A673 (cell line): Measurements from ENCODE around the gene MEX3B. TPM values are rescaled to one million over a fixed set of nuclear protein-coding genes. Genes with fewer than 3 reads are reported as not detected.

Source experiments
- BruUV-seq: library from RNA; stranded (reverse); fragments of 400-500 nt; replicated peaks from 2 replicates; lab custom pipeline; 2021; lab: Mats Ljungman, UMichigan
- CTCF ChIA-PET: fragments of 300-600 bp; sonication (Branson Sonifier 250); formaldehyde crosslinking; loops from one replicate; lab custom pipeline; 2022; ENCODE audit warnings: antibody characterized with exemption; lab: Charles Lee
- POLR2A ChIA-PET: fragments of 300-600 bp; sonication (Branson Sonifier 250); formaldehyde crosslinking; loops from one replicate; lab custom pipeline; 2022; ENCODE audit warnings: antibody characterized with exemption; ENCODE audit not compliant: low non-redundant PET; lab: Charles Lee
- DNase-seq: peaks from one replicate; pipeline ENCODE4 v3.0.0-alpha.2; 2015; ENCODE audit warnings: low spot score
- H3K27ac ChIP-seq: fragments of 200-600 bp; sonication (generic); 2 replicates; pipeline ENCODE4 v1.5.1; 2016; ENCODE audit warnings: mixed run types, low read depth, mild to moderate bottlenecking, mixed read lengths, antibody characterized with exemption, low read length; ENCODE audit not compliant: poor library complexity, severe bottlenecking
- H3K27me3 ChIP-seq: fragments of 200-600 bp; sonication (generic); replicated peaks from 2 replicates; pipeline ENCODE4 v1.6.1; 2017; ENCODE audit warnings: mixed run types, low read depth, mild to moderate bottlenecking, mixed read lengths, antibody characterized with exemption, low read length; ENCODE audit not compliant: insufficient read depth, poor library complexity
- H3K36me3 ChIP-seq: fragments of 200-600 bp; sonication (generic); 2 replicates; pipeline ENCODE4 v1.6.1; 2016; ENCODE audit warnings: mixed run types, mild to moderate bottlenecking, mixed read lengths, antibody characterized with exemption, low read length; ENCODE audit not compliant: insufficient read depth, poor library complexity, severe bottlenecking
- H3K4me1 ChIP-seq: fragments of 200-600 bp; sonication (generic); 2 replicates; pipeline ENCODE4 v1.6.1; 2017; ENCODE audit warnings: mixed run types, mild to moderate bottlenecking, mixed read lengths, antibody characterized with exemption, low read length; ENCODE audit not compliant: insufficient read depth, poor library complexity, severe bottlenecking
- H3K4me3 ChIP-seq: fragments of 200-600 bp; sonication (generic); 2 replicates; pipeline ENCODE4 v1.5.1; 2016; ENCODE audit warnings: low read depth, mixed run types, mild to moderate bottlenecking, mixed read lengths, low read length; ENCODE audit not compliant: poor library complexity, severe bottlenecking
- H3K9me3 ChIP-seq: fragments of 200-600 bp; sonication (generic); 2 replicates; pipeline ENCODE4 v1.6.1; 2016; ENCODE audit warnings: mixed run types, low read depth, mild to moderate bottlenecking, mixed read lengths, antibody characterized with exemption, low read length; ENCODE audit not compliant: poor library complexity, severe bottlenecking
- EZH2 ChIP-seq: fragments of 200-600 bp; sonication (generic); IDR thresholded peaks from 2 replicates; pipeline ENCODE4 v1.6.1; 2017; ENCODE audit warnings: borderline replicate concordance, low read depth, mild to moderate bottlenecking, mixed read lengths, antibody characterized with exemption, low read length; ENCODE audit not compliant: poor library complexity, severe bottlenecking
- intact Hi-C: fragments of 100-400 bp; cut with micrococcal nuclease; formaldehyde crosslinking; loops from one replicate; pipeline ENCODE4 v1.10.0; 2022; ENCODE audit not compliant: unreplicated experiment
- total RNA-seq: library from RNA; stranded (reverse); gene quantifications from 2 replicates; pipeline ENCODE4 v1.2.3, GENCODE V29; 2021
- TF ChIP-seq, protein P1 (sequence below): fragments of 300-800, 200-600 bp; sonication (generic); conservative IDR thresholded peaks from 2 replicates; pipeline ENCODE4 v1.5.1; 2017; ENCODE audit warnings: low read depth, mild to moderate bottlenecking, antibody characterized with exemption, low read length, moderate library complexity, mixed read lengths

MEX3B gene
- total RNA-seq, 1 experiment from 2014 or later = 5.5 TPM

DNA sequence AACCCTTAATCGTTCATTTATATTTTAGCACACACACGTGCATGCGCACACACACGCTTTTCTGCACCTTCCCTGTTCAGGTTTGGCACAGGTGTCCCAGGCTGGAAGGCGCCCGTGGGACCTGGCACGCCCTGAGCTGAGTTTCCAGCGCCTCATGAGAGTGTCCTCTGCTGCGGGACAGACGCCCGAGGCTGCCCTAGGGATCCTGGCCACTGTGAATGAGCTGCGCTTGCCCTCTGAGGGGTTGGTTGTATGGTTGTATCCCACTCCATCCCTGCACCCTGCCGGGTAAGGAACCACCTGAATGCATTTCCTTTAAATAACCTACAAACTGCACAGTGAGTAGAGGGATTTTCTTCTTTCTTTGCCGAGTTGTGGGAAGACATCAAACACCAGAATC, 12.2 kb upstream of the MEX3B start:
- BruUV-seq = no TSS peak
- POLR2A ChIA-PET = no interaction called here
- intact Hi-C loops = no loop called here

DNA sequence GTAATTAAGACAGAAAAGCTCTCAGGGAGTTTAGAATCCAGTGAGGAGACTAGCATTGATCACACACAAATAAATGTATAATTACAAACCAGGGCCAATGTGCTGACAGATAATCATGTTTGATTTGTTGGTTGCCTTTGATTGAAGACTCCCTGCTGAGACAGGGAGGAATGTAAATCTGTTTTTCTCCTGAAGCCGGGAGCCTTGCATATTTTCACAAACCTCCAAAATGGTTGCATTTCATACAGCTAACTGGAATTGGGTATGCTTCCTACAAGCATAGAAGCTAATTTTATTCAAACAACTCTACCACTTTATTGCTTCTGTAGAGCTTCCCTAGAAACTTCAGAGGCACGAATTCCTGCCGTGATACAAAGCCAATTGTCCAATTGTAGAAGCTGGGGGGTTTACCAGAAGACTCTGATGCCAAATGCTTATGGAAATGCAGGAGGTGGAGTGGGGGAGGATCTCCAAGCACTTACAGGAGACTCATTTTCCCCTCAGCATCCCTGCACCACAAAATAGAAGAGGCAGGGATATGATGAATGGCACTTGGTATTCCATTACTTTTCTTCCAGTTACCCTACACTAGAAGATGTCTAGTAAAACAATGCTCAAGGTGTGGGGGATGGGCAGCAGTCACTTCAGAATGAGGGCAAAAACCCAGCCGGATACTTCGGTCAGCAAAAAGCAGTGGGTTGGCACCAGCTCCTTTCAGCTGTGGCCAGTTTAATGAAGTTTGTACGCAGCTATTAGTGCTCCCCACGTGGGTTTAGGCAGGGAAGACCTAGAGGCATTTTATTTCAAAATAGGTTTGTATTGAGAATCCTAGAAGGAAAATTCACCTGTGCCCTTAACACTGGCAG, 11.4 kb upstream of the MEX3B start:
- intact Hi-C loops = no loop called here
- TF ChIP-seq, protein P1, sequence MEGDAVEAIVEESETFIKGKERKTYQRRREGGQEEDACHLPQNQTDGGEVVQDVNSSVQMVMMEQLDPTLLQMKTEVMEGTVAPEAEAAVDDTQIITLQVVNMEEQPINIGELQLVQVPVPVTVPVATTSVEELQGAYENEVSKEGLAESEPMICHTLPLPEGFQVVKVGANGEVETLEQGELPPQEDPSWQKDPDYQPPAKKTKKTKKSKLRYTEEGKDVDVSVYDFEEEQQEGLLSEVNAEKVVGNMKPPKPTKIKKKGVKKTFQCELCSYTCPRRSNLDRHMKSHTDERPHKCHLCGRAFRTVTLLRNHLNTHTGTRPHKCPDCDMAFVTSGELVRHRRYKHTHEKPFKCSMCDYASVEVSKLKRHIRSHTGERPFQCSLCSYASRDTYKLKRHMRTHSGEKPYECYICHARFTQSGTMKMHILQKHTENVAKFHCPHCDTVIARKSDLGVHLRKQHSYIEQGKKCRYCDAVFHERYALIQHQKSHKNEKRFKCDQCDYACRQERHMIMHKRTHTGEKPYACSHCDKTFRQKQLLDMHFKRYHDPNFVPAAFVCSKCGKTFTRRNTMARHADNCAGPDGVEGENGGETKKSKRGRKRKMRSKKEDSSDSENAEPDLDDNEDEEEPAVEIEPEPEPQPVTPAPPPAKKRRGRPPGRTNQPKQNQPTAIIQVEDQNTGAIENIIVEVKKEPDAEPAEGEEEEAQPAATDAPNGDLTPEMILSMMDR = no peak
- no peak for TF ChIP-seq EZH2
- peaks cover 5% of the 10 kb centered on the region for H3K4me1 ChIP-seq
- H3K27me3 ChIP-seq = peaks cover 66% of the 10 kb centered on the region
- H3K9me3 ChIP-seq = no peaks in the 10 kb centered on the region
- no TSS peak for BruUV-seq
- no peak overlapping the region for H3K27ac ChIP-seq
- H3K36me3 ChIP-seq = no peaks in the 10 kb centered on the region
- no peak overlapping the region for H3K4me3 ChIP-seq
- POLR2A ChIA-PET = no interaction called here
- CTCF ChIA-PET = no interaction called here
- DNase-seq = no peak

More for the DNA sequence above, 12.2 kb upstream of the MEX3B start:
- Histone ChIP-seq H3K27me3 (peaks cover 62% of the 10 kb centered on the region), H3K36me3 (no peaks in the 10 kb centered on the region), H3K27ac (no peak overlapping the region), H3K4me1 (peaks cover 5% of the 10 kb centered on the region), H3K4me3 (no peak overlapping the region), H3K9me3 (no peaks in the 10 kb centered on the region)
- CTCF ChIA-PET = no interaction called here
- DNase-seq = no peak
- TF ChIP-seq EZH2 = no peak
- TF ChIP-seq, protein P1 = no peak

DNA sequence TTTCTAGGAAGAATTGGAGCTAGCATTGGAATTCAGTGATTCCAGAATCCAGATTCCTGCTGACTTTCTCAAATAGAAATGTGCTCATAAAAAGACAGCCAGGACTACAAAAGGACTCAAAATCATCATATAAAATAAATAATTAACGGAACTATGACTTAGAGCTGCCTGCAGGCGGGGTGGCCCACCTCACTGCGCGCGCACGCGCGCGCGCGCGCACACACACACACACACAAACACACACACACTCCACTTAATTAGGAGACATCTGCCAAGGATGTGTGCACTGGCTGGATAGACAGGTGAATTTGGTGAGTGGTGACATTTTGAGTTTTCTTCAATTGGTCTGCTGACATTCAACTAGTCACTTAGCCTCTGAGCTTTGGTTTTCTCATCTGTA, 6.9 kb upstream of the MEX3B start:
- no TSS peak for BruUV-seq
- Histone ChIP-seq H3K36me3 (no peaks in the 10 kb centered on the region), H3K27me3 (peaks cover 58% of the 10 kb centered on the region), H3K27ac (no peak overlapping the region), H3K4me3 (no peak overlapping the region), H3K9me3 (no peaks in the 10 kb centered on the region), H3K4me1 (peaks cover 5% of the 10 kb centered on the region)
- DNase-seq = no peak
- ChIA-PET CTCF (no interaction called here), POLR2A (no interaction called here)
- no peak for TF ChIP-seq EZH2
- TF ChIP-seq, protein P1 = no peak
- intact Hi-C loops = no loop called here
